Gastrocnemius medialis (tissue), 4 donors: ENCODE data around the gene TPK1. TPM values are rescaled to one million over a fixed set of nuclear protein-coding genes. Genes with fewer than 3 reads are reported as not detected.

Experiments used
- ATAC-seq, 2 donors: fragments of 150-250 bp; one replicate each; pipeline ENCODE4 v1.9.1; 2016
- DNase-seq, 2 donors: peaks; one replicate each; pipeline ENCODE4 v3.0.0-alpha.2; 2019
- H3K27ac ChIP-seq, 4 donors: fragments of 200-600 bp; sonication (generic); 1 replicate in 1 of 4; 2 replicates in 3 of 4; pipeline ENCODE4 v1.5.1; 2016 to 2018; ENCODE audit warnings: mild to moderate bottlenecking in 2 of 4, moderate library complexity in 1 of 4
- H3K27me3 ChIP-seq, 3 donors: fragments of 200-600 bp; sonication (generic) in 2 of 3; 1 replicate in 1 of 3; 2 replicates in 2 of 3; pipeline versions ENCODE4 v1.5.1 to v1.6.0; 2016 to 2019; ENCODE audit warnings: mild to moderate bottlenecking in 1 of 3, moderate library complexity in 1 of 3
- H3K36me3 ChIP-seq, 2 donors: fragments of 200-600 bp; sonication (generic) in 1 of 2; one replicate each; pipeline ENCODE4 v1.5.1; 2017 to 2018
- H3K4me1 ChIP-seq, 2 donors: fragments of 200-600 bp; sonication (generic) in 1 of 2; one replicate each; pipeline ENCODE4 v1.5.1; 2016 to 2017; ENCODE audit warnings: mild to moderate bottlenecking in 2 of 2
- H3K4me3 ChIP-seq, 4 donors: fragments of 200-600 bp; sonication (generic) in 3 of 4; 1 replicate in 1 of 4; 2 replicates in 3 of 4; pipeline ENCODE4 v1.5.1; 2016 to 2019; ENCODE audit warnings: mild to moderate bottlenecking in 2 of 4
- H3K9me3 ChIP-seq, 3 donors: fragments of 200-600 bp; sonication (generic) in 2 of 3; 1 replicate in 1 of 3; 2 replicates in 2 of 3; pipeline ENCODE4 v1.5.1; 2016 to 2019
- POLR2A ChIP-seq, 2 donors: fragments of 450-650 bp; IDR thresholded peaks; one replicate each; pipeline ENCODE4 v1.6.1; 2017; ENCODE audit warnings: antibody characterized with exemption in 2 of 2, mild to moderate bottlenecking in 2 of 2, moderate library complexity in 2 of 2
- in situ Hi-C, 4 donors: fragments of 200-750 bp; cut with MboI; loops; one replicate each; pipeline versions ENCODE4 v1.15.0 to v1.8.0; 2017; ENCODE audit warnings: low sequenced_read_pairs in 4 of 4
- intact Hi-C: fragments of 100-400 bp; cut with DNase I; formaldehyde crosslinking; loops from one replicate; pipeline ENCODE4 v1.15.1; 2023; ENCODE audit warnings: low total_unique reads
- total RNA-seq, 4 donors: library from RNA; depleted of rRNA; stranded (reverse); fragments of >200 nt; gene quantifications; one replicate each; pipeline versions ENCODE4 v1.1.0 to v1.2.3, GENCODE V29; 2016
- TF ChIP-seq, protein P1 (sequence below), 5 experiments: fragments of 450-650 bp in 3 of 5; fragments of 200-600 bp in 2 of 5; sonication (generic) in 2 of 5; IDR thresholded peaks in 4 of 5; conservative IDR thresholded peaks in 1 of 5; 1 replicate in 4 of 5; 2 replicates in 1 of 5; pipeline ENCODE4 v1.5.1; 2016 to 2019; ENCODE audit warnings: antibody characterized with exemption in 5 of 5, mild to moderate bottlenecking in 3 of 5, moderate library complexity in 3 of 5

Gene TPK1
- total RNA-seq, 4 donors from 2014 or later = 2.0 to 6.9 (median 2.7) TPM

DNA sequence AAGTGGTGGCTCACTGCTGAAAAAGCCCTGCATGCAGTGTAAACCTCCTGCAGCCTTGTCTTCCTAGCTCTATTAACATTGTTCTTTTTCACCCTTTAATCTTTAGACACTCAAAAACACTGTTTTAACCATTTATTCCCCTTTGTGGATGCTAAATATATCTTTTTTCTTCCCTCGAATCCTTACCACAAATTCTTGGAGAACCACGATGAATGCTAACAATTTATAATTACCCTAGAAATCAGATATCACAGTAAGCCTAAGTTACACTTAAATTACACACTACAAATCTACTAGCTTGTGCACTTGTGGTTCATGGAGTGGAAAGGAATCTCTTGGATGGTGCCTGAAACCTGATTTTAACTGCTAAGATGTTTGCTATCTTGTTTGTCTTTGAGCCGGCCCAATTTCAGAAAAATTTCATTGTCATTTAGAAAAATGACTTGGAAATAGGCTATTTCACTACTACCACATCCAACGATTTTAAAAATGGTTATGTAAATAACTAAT lies 307.3 kb downstream of the TPK1 start:
- intact Hi-C loops (no loop called here), in situ Hi-C loops (no loop called here)
- ATAC-seq (no peak), DNase-seq (no peak)
- no peaks in the 10 kb centered on the region for H3K27me3 ChIP-seq
- no peak overlapping the region for H3K27ac ChIP-seq
- H3K4me3 ChIP-seq = no peak overlapping the region
- no peaks in the 10 kb centered on the region for H3K4me1 ChIP-seq
- H3K36me3 ChIP-seq = no peaks in the 10 kb centered on the region
- H3K9me3 ChIP-seq = no peaks in the 10 kb centered on the region
- TF ChIP-seq POLR2A (IDR thresholded peaks at IDR 0.05) = no peak
- TF ChIP-seq, protein P1, sequence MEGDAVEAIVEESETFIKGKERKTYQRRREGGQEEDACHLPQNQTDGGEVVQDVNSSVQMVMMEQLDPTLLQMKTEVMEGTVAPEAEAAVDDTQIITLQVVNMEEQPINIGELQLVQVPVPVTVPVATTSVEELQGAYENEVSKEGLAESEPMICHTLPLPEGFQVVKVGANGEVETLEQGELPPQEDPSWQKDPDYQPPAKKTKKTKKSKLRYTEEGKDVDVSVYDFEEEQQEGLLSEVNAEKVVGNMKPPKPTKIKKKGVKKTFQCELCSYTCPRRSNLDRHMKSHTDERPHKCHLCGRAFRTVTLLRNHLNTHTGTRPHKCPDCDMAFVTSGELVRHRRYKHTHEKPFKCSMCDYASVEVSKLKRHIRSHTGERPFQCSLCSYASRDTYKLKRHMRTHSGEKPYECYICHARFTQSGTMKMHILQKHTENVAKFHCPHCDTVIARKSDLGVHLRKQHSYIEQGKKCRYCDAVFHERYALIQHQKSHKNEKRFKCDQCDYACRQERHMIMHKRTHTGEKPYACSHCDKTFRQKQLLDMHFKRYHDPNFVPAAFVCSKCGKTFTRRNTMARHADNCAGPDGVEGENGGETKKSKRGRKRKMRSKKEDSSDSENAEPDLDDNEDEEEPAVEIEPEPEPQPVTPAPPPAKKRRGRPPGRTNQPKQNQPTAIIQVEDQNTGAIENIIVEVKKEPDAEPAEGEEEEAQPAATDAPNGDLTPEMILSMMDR (IDR thresholded peaks at IDR 0.05 in 4 of 5, conservative IDR thresholded peaks at IDR 0.05 in 1 of 5) = no peak

DNA sequence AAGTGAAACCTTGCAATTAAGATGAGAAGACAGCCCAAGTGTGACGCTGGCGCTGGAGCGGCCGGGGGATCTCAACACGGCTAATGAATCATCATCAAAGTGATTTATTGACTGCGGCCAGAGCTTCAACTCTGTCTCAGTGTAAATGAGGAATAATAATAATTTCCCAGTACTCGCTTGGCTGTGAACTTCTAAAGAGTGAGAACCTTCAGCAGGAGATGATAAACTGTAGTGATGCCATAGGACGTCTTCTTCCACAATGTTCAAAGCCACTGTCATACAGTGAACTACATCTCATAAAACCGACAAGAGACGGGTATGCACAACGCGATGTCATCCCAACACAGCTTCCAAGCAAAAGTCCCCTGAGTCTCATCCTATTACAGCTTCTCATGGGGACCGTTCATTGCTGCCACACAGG lies 308.8 kb downstream of the TPK1 start:
- intact Hi-C loops (no loop called here), in situ Hi-C loops (no loop called here)
- TF ChIP-seq, protein P1 (IDR thresholded peaks at IDR 0.05 in 4 of 5, conservative IDR thresholded peaks at IDR 0.05 in 1 of 5) = no peak
- TF ChIP-seq POLR2A (IDR thresholded peaks at IDR 0.05) = no peak
- H3K27me3 ChIP-seq = no peaks in the 10 kb centered on the region
- H3K9me3 ChIP-seq = no peaks in the 10 kb centered on the region
- no peak overlapping the region for H3K4me3 ChIP-seq
- no peak for DNase-seq
- ATAC-seq = no peak
- H3K4me1 ChIP-seq = no peaks in the 10 kb centered on the region
- H3K36me3 ChIP-seq = no peaks in the 10 kb centered on the region
- no peak overlapping the region for H3K27ac ChIP-seq

DNA sequence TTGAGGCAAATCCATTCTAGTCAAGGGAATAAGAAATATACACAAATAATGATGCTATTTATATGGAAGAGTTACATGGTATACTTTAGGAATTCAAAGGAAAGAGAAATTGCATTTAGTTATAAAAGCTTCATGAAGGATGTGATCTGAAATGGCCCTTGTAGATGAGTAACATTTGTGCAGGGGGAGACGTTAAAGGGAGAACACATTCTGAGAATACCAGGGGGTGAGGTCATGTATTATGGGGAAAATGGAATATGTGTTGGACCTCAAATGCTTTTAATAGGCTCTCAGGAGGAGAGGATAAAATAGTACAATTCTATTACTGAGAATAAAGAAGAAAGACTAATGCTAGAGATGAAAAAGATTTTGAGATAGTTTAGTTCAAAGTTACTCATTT lies 309.9 kb downstream of the TPK1 start:
- Histone ChIP-seq H3K4me1 (no peaks in the 10 kb centered on the region), H3K9me3 (no peaks in the 10 kb centered on the region), H3K27ac (no peak overlapping the region), H3K27me3 (no peaks in the 10 kb centered on the region), H3K36me3 (no peaks in the 10 kb centered on the region), H3K4me3 (no peak overlapping the region)
- in situ Hi-C loops (no loop called here), intact Hi-C loops (no loop called here)
- DNase-seq (no peak), ATAC-seq (no peak)
- TF ChIP-seq, protein P1 (IDR thresholded peaks at IDR 0.05 in 4 of 5, conservative IDR thresholded peaks at IDR 0.05 in 1 of 5) = no peak
- TF ChIP-seq POLR2A (IDR thresholded peaks at IDR 0.05) = no peak

DNA sequence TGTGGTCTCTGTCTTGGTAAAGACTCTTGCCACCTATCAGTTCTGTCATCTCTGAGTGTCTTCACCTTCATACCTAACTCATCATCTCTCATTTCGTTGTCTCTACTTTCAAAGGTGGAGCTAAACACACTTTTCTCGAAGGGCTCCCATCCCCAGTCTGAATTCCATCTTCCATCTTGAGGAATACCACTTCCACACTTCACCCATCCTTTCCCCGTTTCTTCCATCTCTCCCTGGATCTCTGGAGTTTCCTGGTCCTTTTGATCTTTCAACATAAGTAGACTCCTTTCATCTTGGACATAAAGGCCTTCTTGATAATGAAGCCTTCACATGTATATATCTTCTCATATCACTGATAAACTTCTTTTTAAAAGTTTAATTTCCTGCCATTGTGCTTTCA lies 311.6 kb downstream of the TPK1 start:
- TF ChIP-seq, protein P1 (IDR thresholded peaks at IDR 0.05 in 4 of 5, conservative IDR thresholded peaks at IDR 0.05 in 1 of 5) = no peak
- no peak for TF ChIP-seq POLR2A (IDR thresholded peaks at IDR 0.05)
- Histone ChIP-seq H3K4me3 (no peak overlapping the region), H3K9me3 (no peaks in the 10 kb centered on the region), H3K4me1 (peaks cover 3 to 4% of the 10 kb centered on the region in 2 donors), H3K27me3 (no peaks in the 10 kb centered on the region), H3K27ac (no peak overlapping the region), H3K36me3 (no peaks in the 10 kb centered on the region)
- no peak for DNase-seq
- in situ Hi-C loops = no loop called here
- ATAC-seq = no peak
- intact Hi-C loops = no loop called here

DNA sequence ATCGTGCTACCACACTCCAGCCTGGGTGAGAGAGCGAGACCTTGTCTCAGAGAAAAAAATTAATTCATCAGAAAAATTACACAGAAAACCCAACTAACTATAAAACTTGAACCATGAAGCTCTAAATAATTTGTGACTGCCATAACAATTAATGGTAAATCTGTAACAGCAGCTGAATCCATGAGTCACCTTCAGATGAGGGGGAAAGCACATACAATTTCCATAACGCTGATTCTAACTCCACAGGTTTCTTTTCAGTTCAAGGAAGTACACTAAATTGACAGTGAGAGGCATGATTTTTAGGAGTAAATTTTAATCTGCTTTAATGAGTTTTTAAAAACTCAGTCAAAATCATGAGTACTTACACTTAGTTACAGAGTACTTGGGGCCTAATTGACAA lies 312.2 kb downstream of the TPK1 start:
- no peaks in the 10 kb centered on the region for H3K27me3 ChIP-seq
- H3K27ac ChIP-seq = no peak overlapping the region
- peaks cover 3 to 4% of the 10 kb centered on the region in 2 donors for H3K4me1 ChIP-seq
- H3K4me3 ChIP-seq = no peak overlapping the region
- ATAC-seq (no peak), DNase-seq (no peak)
- no peaks in the 10 kb centered on the region for H3K36me3 ChIP-seq
- intact Hi-C loops (no loop called here), in situ Hi-C loops (no loop called here)
- TF ChIP-seq POLR2A (IDR thresholded peaks at IDR 0.05) = no peak
- TF ChIP-seq, protein P1 (IDR thresholded peaks at IDR 0.05 in 4 of 5, conservative IDR thresholded peaks at IDR 0.05 in 1 of 5) = no peak
- H3K9me3 ChIP-seq = no peaks in the 10 kb centered on the region
